GM23338 (cell line): ENCODE data around the gene TAGLN3. TPM values are rescaled to one million over a fixed set of nuclear protein-coding genes. Genes with fewer than 3 reads are reported as not detected.

Source experiments
- ATAC-seq: fragments of 200-7000 bp; cut with Tn5 transposase; 3 replicates; pipeline ENCODE4 v1.9.1; 2020
- DNase-seq: peaks from one replicate; pipeline ENCODE4 v3.0.0-alpha.2; 2015; ENCODE audit warnings: low spot score
- H2AFZ ChIP-seq: fragments of 200-600 bp; sonication (generic); 2 replicates; pipeline ENCODE4 v1.8.0; 2016; ENCODE audit warnings: antibody characterized with exemption, mild to moderate bottlenecking, moderate library complexity
- H3F3A ChIP-seq: fragments of 200-600 bp; sonication (generic); replicated peaks from 2 replicates; pipeline ENCODE4 v1.8.0; 2017; ENCODE audit warnings: antibody characterized with exemption, mixed run types, low read depth
- H3K27ac ChIP-seq: fragments of 200-600 bp; sonication (generic); 2 replicates; pipeline ENCODE4 v1.6.1; 2016; ENCODE audit warnings: low read depth
- H3K27me3 ChIP-seq: fragments of 200-600 bp; sonication (generic); 2 replicates; pipeline ENCODE4 v1.8.0; 2016; ENCODE audit warnings: mild to moderate bottlenecking, mixed run types, moderate library complexity; ENCODE audit not compliant: insufficient read depth
- H3K36me3 ChIP-seq: fragments of 200-600 bp; sonication (generic); 2 replicates; pipeline ENCODE4 v1.8.0; 2016; ENCODE audit warnings: mild to moderate bottlenecking; ENCODE audit not compliant: insufficient read depth
- H3K4me1 ChIP-seq: fragments of 200-600 bp; sonication (generic); 2 replicates; pipeline ENCODE4 v1.8.0; 2016; ENCODE audit warnings: mild to moderate bottlenecking, moderate library complexity; ENCODE audit not compliant: insufficient read depth
- H3K4me2 ChIP-seq: fragments of 200-600 bp; sonication (generic); 2 replicates; pipeline ENCODE4 v1.7.1; 2017; ENCODE audit warnings: mixed run types
- H3K4me3 ChIP-seq: fragments of 200-600 bp; sonication (generic); 2 replicates; pipeline ENCODE4 v1.6.1; 2016; ENCODE audit warnings: mixed run types
- H3K79me2 ChIP-seq: fragments of 200-600 bp; sonication (generic); replicated peaks from 2 replicates; pipeline ENCODE4 v1.8.0; 2017; ENCODE audit warnings: mild to moderate bottlenecking; ENCODE audit not compliant: insufficient read depth
- H3K9me2 ChIP-seq: fragments of 200-600 bp; sonication (generic); 2 replicates; pipeline ENCODE4 v1.8.0; 2017; ENCODE audit not compliant: insufficient read depth
- H4K20me1 ChIP-seq: fragments of 200-600 bp; sonication (generic); replicated peaks from 2 replicates; pipeline ENCODE4 v1.8.0; 2017; ENCODE audit warnings: mild to moderate bottlenecking; ENCODE audit not compliant: insufficient read depth
- H3K27ac Mint-ChIP-seq: 2 replicates; pipeline ENCODE4 v1.8.0; 2020; ENCODE audit warnings: inconsistent platforms, mild to moderate bottlenecking, moderate library complexity, mixed read lengths
- H3K27me3 Mint-ChIP-seq: 3 replicates; pipeline ENCODE4 v1.8.0; 2022; ENCODE audit warnings: low read depth, mild to moderate bottlenecking, moderate library complexity, mixed read lengths, inconsistent platforms; ENCODE audit not compliant: insufficient read depth, poor library complexity
- H3K36me3 Mint-ChIP-seq: 3 replicates; pipeline ENCODE4 v1.8.0; 2021; ENCODE audit warnings: low read depth, mild to moderate bottlenecking, inconsistent platforms, moderate library complexity, mixed read lengths
- H3K4me1 Mint-ChIP-seq: 3 replicates; pipeline ENCODE4 v1.8.0; 2020; ENCODE audit warnings: mild to moderate bottlenecking, inconsistent platforms, mixed read lengths
- H3K4me3 Mint-ChIP-seq: 3 replicates; pipeline ENCODE4 v1.8.0; 2021; ENCODE audit warnings: moderate library complexity, mild to moderate bottlenecking, inconsistent platforms, mixed read lengths
- H3K9me3 Mint-ChIP-seq: 3 replicates; pipeline ENCODE4 v1.8.0; 2020; ENCODE audit warnings: moderate library complexity, mild to moderate bottlenecking, inconsistent platforms, mixed read lengths
- EZH2 ChIP-seq: fragments of 200-600 bp; sonication (generic); IDR thresholded peaks from one replicate; pipeline ENCODE4 v1.8.0; 2017; ENCODE audit warnings: antibody characterized with exemption, mild to moderate bottlenecking, low read depth; ENCODE audit not compliant: unreplicated experiment
- NANOG ChIP-seq: IDR thresholded peaks from 2 replicates; pipeline ENCODE4 v1.6.1; 2016; ENCODE audit warnings: antibody characterized with exemption, borderline replicate concordance
- POLR2AphosphoS5 ChIP-seq: IDR thresholded peaks from 2 replicates; pipeline ENCODE4 v1.6.1; 2016; ENCODE audit warnings: antibody characterized with exemption, low read depth
- STAT1 ChIP-seq: IDR thresholded peaks from one replicate; pipeline ENCODE4 v1.6.1; 2016; ENCODE audit warnings: antibody characterized with exemption; ENCODE audit not compliant: unreplicated experiment
- ZNF331 ChIP-seq: fragments of 250-450 bp; sonication (Bioruptor Pico); IDR thresholded peaks from 2 replicates; pipeline ENCODE4 v1.5.0; 2020; ENCODE audit warnings: low read depth, mild to moderate bottlenecking, moderate library complexity
- ZNF462 ChIP-seq: fragments of 250-450 bp; sonication (Bioruptor Pico); IDR thresholded peaks from 2 replicates; pipeline ENCODE4 v1.5.0; 2020; ENCODE audit warnings: mild to moderate bottlenecking, moderate library complexity
- polyA plus RNA-seq: library from polyadenylated mRNA; unstranded; fragments of >200 nt; fragmentation: Nextera tagmentation; extraction: Ambion mirVana; gene quantifications from 2 replicates; pipeline ENCODE4 v1.2.1, GENCODE V29; 2016
- total RNA-seq: library from RNA; depleted of rRNA; stranded (reverse); fragments of >200 nt; shearing (Covaris generic); gene quantifications from 2 replicates; pipeline ENCODE4 v1.2.3, GENCODE V29; 2014
- TF ChIP-seq, protein P1 (sequence below): IDR thresholded peaks from 2 replicates; pipeline ENCODE4 v1.6.1; 2016; ENCODE audit warnings: antibody characterized with exemption

Gene TAGLN3
- total and polyA plus RNA-seq, 2 experiments from 2014 or later = 6.8 to 12.6 TPM

- DNase-seq (no peak), ATAC-seq (no peak)
- Mint-ChIP-seq H3K27ac (no peak overlapping the region), H3K36me3 (peaks cover 4% of the 10 kb centered on the region; the same call in 1 of the 3 replicates), H3K27me3 (peaks cover 2% of the 10 kb centered on the region), H3K4me1 (peaks cover 15% of the 10 kb centered on the region), H3K9me3 (no peaks in the 10 kb centered on the region), H3K4me3 (no peak overlapping the region)
- Histone ChIP-seq H3K79me2 (no peaks in the 10 kb centered on the region), H3K4me3 (no peak overlapping the region), H2AFZ (no peak overlapping the region), H3K36me3 (no peaks in the 10 kb centered on the region), H3K27ac (no peak overlapping the region), H3K4me2 (no peak overlapping the region), H3F3A (no peaks in the 10 kb centered on the region), H3K9me2 (no peaks in the 10 kb centered on the region), H3K4me1 (peaks cover 7% of the 10 kb centered on the region), H4K20me1 (no peaks in the 10 kb centered on the region), H3K27me3 (no peaks in the 10 kb centered on the region)
- no peak for TF ChIP-seq NANOG
- TF ChIP-seq, protein P1, sequence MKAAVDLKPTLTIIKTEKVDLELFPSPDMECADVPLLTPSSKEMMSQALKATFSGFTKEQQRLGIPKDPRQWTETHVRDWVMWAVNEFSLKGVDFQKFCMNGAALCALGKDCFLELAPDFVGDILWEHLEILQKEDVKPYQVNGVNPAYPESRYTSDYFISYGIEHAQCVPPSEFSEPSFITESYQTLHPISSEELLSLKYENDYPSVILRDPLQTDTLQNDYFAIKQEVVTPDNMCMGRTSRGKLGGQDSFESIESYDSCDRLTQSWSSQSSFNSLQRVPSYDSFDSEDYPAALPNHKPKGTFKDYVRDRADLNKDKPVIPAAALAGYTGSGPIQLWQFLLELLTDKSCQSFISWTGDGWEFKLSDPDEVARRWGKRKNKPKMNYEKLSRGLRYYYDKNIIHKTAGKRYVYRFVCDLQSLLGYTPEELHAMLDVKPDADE = no peak
- no peak for TF ChIP-seq POLR2AphosphoS5
- no peak for TF ChIP-seq EZH2
- TF ChIP-seq STAT1 = no peak
- TF ChIP-seq ZNF331 (CRISPR knock-in tag) = no peak
- TF ChIP-seq ZNF462 (CRISPR knock-in tag) = no peak
Measured at GRCh38 chr3:111965484-111965883, 33.2 kb upstream of the TAGLN3 start.
